HEK293T (cell line): ENCODE results near the gene MYCL.

Source experiments
- CTCF ChIA-PET: fragments of 350-600 bp; formaldehyde crosslinking; extraction: SDS; loops from one replicate; lab custom pipeline; 2021; ENCODE audit warnings: antibody characterized with exemption, inconsistent platforms; lab: Yijun Ruan, JAX
- POLR2A ChIA-PET: fragments of 350-600 bp; formaldehyde crosslinking; extraction: SDS; loops from one replicate; lab custom pipeline; 2020; ENCODE audit warnings: antibody characterized with exemption, inconsistent platforms; lab: Yijun Ruan, JAX
- DNase-seq: peaks from one replicate; pipeline ENCODE4 v3.0.0; 2012; ENCODE audit warnings: mixed read lengths; ENCODE audit errors: extremely low spot score
- ARNT ChIP-seq: fragments of 450-650 bp; IDR thresholded peaks from 2 replicates; pipeline ENCODE4 v1.6.1; 2017; ENCODE audit warnings: mild to moderate bottlenecking
- BHLHE40 ChIP-seq: fragments of 450-650 bp; IDR thresholded peaks from 2 replicates; pipeline ENCODE4 v1.6.1; 2016; ENCODE audit warnings: mild to moderate bottlenecking, moderate library complexity, borderline replicate concordance
- CTBP1 ChIP-seq: fragments of 450-650 bp; IDR thresholded peaks from 2 replicates; pipeline ENCODE4 v1.6.1; 2016; ENCODE audit warnings: borderline replicate concordance
- ELF4 ChIP-seq: fragments of 450-650 bp; IDR thresholded peaks from 2 replicates; pipeline ENCODE4 v1.6.1; 2017; ENCODE audit warnings: antibody characterized with exemption
- FOXA1 ChIP-seq: fragments of 450-650 bp; IDR thresholded peaks from 2 replicates; pipeline ENCODE4 v1.6.1; 2016; ENCODE audit warnings: mild to moderate bottlenecking
- FOXK2 ChIP-seq: fragments of 450-650 bp; IDR thresholded peaks from 2 replicates; pipeline ENCODE4 v1.6.1; 2016; ENCODE audit warnings: mild to moderate bottlenecking
- FOXM1 ChIP-seq: fragments of 450-650 bp; IDR thresholded peaks from 2 replicates; pipeline ENCODE4 v1.6.1; 2017; ENCODE audit warnings: mild to moderate bottlenecking, borderline replicate concordance
- HDGF ChIP-seq: fragments of 450-650 bp; IDR thresholded peaks from 2 replicates; pipeline ENCODE4 v1.6.1; 2017; ENCODE audit warnings: antibody characterized with exemption, borderline replicate concordance
- L3MBTL2 ChIP-seq: fragments of 450-650 bp; conservative IDR thresholded peaks from 2 replicates; pipeline ENCODE4 v1.6.1; 2016; ENCODE audit warnings: mild to moderate bottlenecking
- LEF1 ChIP-seq: fragments of 450-650 bp; IDR thresholded peaks from 2 replicates; pipeline ENCODE4 v1.6.1; 2017; ENCODE audit warnings: mild to moderate bottlenecking, borderline replicate concordance
- NFRKB ChIP-seq: fragments of 450-650 bp; IDR thresholded peaks from 2 replicates; pipeline ENCODE4 v1.6.1; 2016; ENCODE audit warnings: mild to moderate bottlenecking, moderate library complexity
- PKNOX1 ChIP-seq: fragments of 450-650 bp; IDR thresholded peaks from 2 replicates; pipeline ENCODE4 v1.6.1; 2016
- SP1 ChIP-seq: fragments of 450-650 bp; IDR thresholded peaks from 2 replicates; pipeline ENCODE4 v1.6.1; 2017
- SUZ12 ChIP-seq: fragments of 450-650 bp; IDR thresholded peaks from 2 replicates; pipeline ENCODE4 v1.6.1; 2016; ENCODE audit warnings: mild to moderate bottlenecking
- TARDBP ChIP-seq: fragments of 450-650 bp; IDR thresholded peaks from 2 replicates; pipeline ENCODE4 v1.6.1; 2016
- ZNF384 ChIP-seq: fragments of 450-650 bp; IDR thresholded peaks from 2 replicates; pipeline ENCODE4 v1.6.1; 2016

The MYCL gene

DNA sequence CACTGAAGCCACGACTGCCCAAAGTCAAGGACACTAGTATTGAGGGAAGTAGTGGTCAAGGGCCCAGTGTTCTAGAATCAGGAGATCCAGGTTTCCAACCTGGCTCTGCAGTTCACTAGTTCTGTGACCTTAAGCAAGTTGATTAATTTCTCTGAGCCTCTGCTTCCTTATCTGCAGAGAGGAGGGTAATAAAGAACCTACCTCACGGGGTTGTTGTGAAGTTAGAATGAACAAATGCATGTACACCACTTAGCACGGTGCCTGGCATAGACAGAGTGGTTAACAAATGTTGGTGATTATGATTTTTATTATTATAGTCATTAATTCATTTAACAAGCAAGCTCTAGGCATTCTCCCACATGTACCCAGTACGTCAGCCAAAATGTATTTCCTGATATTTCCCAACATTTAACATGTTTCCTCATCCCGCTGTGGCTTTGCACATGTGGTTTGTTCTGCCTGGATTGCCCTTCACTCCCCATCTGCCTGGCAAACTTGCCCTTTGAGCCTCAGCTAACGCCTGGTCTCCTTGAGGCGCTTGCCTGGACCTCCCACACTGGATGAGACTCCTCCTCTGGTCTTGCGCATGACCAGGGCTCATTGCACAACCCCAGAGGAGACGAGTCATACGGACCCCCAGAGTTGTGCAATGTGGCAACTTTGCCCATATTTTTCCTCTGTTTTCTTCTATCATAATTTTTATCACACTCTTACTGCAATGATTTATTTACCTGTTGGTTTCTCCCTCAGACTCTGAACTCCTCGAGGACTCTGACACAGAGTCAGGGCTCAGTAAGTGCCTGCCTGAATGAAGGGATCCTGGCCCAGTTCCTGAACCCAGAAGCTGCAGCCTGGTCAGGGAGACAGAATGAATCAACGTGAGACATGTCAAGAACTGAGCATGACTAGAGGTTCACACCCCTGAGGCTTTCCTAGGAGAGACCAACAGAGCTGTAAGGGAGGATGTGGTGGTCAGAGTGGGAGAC is 32.5 kb upstream of the MYCL start:
- ChIA-PET POLR2A (no interaction called here), CTCF (interaction anchor here (0.5 to 0.6 kb wide), 2 partner anchors 32 to 100 kb away, joined by 3 read pairs; no protein-coding TSS in a partner anchor)
- no peak for DNase-seq
- TF ChIP-seq ARNT (no peak), HDGF (no peak), TARDBP (no peak), FOXA1 (no peak), FOXM1 (no peak), ZNF384 (no peak), SP1 (no peak), L3MBTL2 (no peak), ELF4 (no peak), LEF1 (no peak), BHLHE40 (no peak), FOXK2 (no peak), PKNOX1 (no peak), NFRKB (no peak)

DNA sequence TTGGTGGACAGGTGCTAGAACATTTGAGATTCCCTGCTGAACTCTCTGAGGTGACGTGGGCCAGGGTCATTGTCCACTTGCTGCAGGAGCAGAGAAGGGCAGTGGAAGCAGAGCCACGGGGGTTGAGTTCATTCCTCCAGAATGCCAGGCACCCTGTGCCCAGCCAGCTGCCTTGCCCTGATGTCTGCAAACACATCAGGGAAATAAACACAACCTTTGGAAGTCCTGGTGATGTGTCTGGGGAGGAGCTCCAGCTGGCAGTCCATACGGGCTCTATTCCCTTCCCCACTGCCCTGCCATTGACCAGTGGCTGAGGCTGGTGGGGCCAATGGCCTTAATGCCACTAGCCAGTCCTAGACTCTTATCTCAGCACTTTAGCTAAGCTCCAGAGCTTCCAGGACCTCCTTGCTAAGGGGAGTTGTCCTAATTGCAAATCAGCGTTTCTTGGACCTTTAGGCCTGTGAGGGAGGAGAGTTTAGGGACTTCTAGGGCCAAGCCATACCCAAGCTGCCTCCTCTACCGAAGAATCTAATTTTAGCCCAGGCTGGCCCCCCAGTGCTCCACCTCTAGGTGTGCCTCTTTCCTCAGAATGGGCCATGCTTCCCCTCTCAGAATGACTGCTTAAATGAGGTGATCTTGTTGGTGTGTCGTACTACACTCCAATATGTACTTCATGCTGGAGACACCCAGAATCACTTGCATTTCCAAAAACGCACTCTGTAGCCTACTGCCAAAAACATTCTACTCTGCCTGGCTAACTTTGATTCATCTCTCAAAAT is 27.3 kb upstream of the MYCL start:
- ChIA-PET POLR2A (no interaction called here), CTCF (interaction anchor here (0.7 to 1.5 kb wide), 3 partner anchors 9 to 45 kb away, joined by 3 to 6 read pairs (median 3); no protein-coding TSS in a partner anchor)
- DNase-seq = no peak
- TF ChIP-seq TARDBP (no peak), SUZ12 (no peak), BHLHE40 (no peak), ARNT (no peak)

DNA sequence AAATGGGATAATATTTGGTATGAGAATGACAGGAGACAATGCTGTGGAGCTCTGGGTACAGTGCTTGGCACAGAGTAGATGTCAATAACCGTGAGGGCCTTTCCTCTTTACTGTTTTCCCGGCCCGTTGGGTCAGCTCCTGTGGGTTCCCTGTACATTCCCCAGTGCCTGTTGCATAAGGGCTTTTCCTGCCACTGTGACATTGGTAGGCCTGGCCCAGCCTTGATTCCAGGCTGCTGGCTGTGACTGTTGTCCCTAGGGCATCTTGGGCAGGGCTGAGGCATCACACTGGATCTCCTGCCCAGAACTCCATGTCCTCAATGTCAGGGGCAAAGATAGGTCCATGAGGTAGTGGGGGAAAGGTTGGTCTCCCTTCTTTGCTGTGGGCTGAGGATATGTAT is 25.8 kb upstream of the MYCL start:
- no peak for DNase-seq
- ChIA-PET CTCF (interaction anchor here (1.2 kb wide), 1 partner anchor 105 kb away, joined by 4 read pairs; no protein-coding TSS in a partner anchor), POLR2A (interaction anchor here (1.2 kb wide), 1 partner anchor 28 kb away, joined by 3 read pairs; no protein-coding TSS in a partner anchor)

GRCh38 chr1:39926820-39927219 is 25.1 kb upstream of the MYCL start:
- no peak for DNase-seq
- TF ChIP-seq TARDBP = no peak
- TF ChIP-seq CTBP1 = no peak
- no peak for TF ChIP-seq NFRKB
- TF ChIP-seq FOXA1 = no peak
- no peak for TF ChIP-seq LEF1
- TF ChIP-seq HDGF = no peak
- no peak for TF ChIP-seq SUZ12
- POLR2A ChIA-PET = interaction anchor here (1.2 kb wide), 1 partner anchor 29 kb away, joined by 3 read pairs; no protein-coding TSS in a partner anchor
- CTCF ChIA-PET = interaction anchor here (1.2 kb wide), 1 partner anchor 106 kb away, joined by 4 read pairs; no protein-coding TSS in a partner anchor

More for the DNA sequence above, 25.8 kb upstream of the MYCL start:
- TF ChIP-seq HDGF (no peak), SUZ12 (no peak), ZNF384 (no peak), FOXA1 (no peak), FOXK2 (no peak), FOXM1 (no peak), ELF4 (no peak), BHLHE40 (no peak), CTBP1 (no peak), SP1 (no peak), L3MBTL2 (no peak), TARDBP (no peak), ARNT (no peak), NFRKB (no peak), LEF1 (no peak)

GRCh38 chr1:39926343-39926793 is 24.7 kb upstream of the MYCL start:
- no peak for DNase-seq
- TF ChIP-seq LEF1 (no peak), NFRKB (no peak), ZNF384 (no peak), ARNT (no peak), BHLHE40 (no peak), FOXA1 (no peak), TARDBP (no peak), L3MBTL2 (no peak), ELF4 (no peak), SP1 (no peak), HDGF (no peak), CTBP1 (no peak), FOXK2 (no peak), PKNOX1 (no peak), SUZ12 (no peak), FOXM1 (no peak)
- ChIA-PET CTCF (interaction anchor here (1.1 to 1.9 kb wide), 3 partner anchors 30 to 106 kb away, joined by 4 to 5 read pairs (median 5); no protein-coding TSS in a partner anchor), POLR2A (interaction anchor here (0.6 to 1.4 kb wide), 3 partner anchors 10 to 114 kb away, joined by 3 to 5 read pairs (median 3); partner anchors contain the start of gene CAP1)
